GM21381 (cell line): ENCODE measurements around the gene PPP1CA.
A peak's percentile ranks its signal among the peaks of the same experiment; 100 is the strongest.

ENCODE experiments used
- ATAC-seq: cut with Tn5 transposase; IDR thresholded peaks from one replicate; pipeline ENCODE4 v1.9.1; 2021; ENCODE audit warnings: mild to moderate bottlenecking, moderate library complexity; ENCODE audit not compliant: unreplicated experiment

The PPP1CA gene

DNA sequence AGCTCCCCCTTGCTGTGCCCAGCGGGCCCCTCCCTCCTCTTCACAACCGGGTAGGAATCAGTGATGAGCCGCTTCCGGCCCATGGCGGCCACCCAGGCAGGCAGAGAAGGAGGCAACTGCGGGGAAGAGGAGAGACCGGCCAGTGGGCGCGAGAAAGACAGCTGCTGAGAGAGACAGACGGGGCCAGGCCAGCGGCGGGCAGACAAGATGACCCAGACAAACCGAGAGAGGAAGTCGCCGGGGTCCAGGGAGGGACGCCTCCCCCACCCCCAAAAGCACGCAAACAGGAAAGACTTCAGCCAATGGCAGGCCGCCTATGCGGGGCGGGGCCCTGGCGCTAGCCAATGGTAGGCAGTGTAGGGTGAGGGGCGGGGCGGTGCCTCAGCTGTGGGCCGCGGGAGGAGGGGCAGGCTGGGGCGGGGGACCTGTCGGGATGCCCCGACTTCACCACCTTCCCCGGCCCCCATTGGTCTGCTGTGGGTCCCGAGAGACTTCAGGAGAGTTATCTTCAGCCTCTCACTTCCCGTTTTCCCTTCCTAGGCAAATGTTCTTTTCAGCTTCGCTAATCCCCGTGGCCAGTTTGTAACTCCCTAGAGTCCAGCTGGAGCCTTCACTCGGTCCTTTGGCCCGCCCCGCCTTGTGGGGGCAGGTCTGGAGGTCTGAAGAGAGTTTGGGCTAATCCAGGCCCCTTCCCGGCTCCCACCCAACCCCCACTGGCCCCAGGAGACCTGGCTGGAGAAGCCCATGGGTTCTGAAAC is 48.2 kb downstream of the PPP1CA start, which contains the start of gene POLD4:
Gene POLD4 (minus strand): TSS at position 230 of the 758 bp plus-strand sequence. CDS start 147 bp downstream, at position 83.
- peak; percentile 74 for ATAC-seq

- peak; percentile 10 for ATAC-seq
These were observed 48.9 kb downstream of the PPP1CA start for GRCh38 chr11:67352546-67353316.

DNA sequence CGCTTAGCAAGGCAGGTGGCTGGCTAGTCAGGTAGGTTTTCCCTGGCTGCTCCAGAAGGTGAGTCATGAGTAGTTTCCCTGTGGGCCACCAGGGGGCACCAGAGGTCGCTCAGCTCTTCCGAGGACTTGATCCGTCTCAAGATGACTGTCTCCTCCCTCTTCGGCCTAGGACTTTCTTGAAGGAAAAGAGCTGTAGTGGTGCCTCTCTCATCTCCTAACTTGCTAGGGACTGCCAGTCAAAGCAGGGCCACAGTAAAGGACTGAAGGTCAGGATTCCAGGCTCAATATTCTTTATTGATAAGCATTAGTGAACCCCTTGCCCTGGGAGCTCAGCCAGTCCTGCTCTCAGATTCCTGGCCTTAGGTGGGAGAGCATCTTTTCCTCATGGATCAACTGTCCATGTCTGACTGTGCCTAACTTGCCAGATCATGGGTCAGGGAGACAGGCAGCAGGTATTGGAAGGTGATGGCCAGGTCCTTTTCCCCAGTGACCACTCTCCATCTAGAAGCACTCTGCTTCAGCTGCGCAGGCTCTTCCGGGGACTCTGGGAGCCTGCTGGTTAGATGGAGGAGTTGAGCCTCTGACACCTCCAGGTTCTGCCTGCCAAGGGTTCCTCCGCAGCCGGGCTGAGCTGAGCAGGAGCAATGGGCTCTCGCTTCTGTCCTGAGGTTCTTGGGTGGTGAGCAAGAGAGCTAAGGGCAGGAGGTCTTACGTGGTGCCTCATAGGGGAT is 50.2 kb downstream of the PPP1CA start:
- no peak for ATAC-seq

- no peak for ATAC-seq
These were observed 51.7 kb downstream of the PPP1CA start for GRCh38 chr11:67349928-67350465.

- no peak for ATAC-seq
These were observed 52.2 kb downstream of the PPP1CA start for GRCh38 chr11:67349457-67349856.

- ATAC-seq: no peak
These were observed 52.6 kb downstream of the PPP1CA start for GRCh38 chr11:67349036-67349435.
